Measurements from ENCODE around the gene WFDC2. TPM values are rescaled to one million over a fixed set of nuclear protein-coding genes. Genes with fewer than 3 reads are reported as not detected.

Gene WFDC2
- total and polyA plus RNA-seq, 2 of the 8 experiments (the other 6 are each of a cell fraction or from before 2014, with no cell fraction given), result 77.9 to 137 TPM

- Histone ChIP-seq H3K27me3 (replicated peaks in 1 of 4; ENCODE audit: control insufficient read depth in 3 of 4, extremely low read depth in 1 of 4, insufficient read depth in 3 of 4, low read length in 3 of 4) (peaks cover 0 to 4% (median 1%) of the 10 kb centered on the region in 4 experiments; a peak in 3 of 7 replicates), H3K4ac (replicated peaks; ENCODE audit: insufficient read length, low read depth, low read length) (no peak overlapping the region), H3K36me3 (ENCODE audit: control insufficient read depth in 2 of 4, insufficient read depth in 4 of 4, low read length in 3 of 4) (no peaks in the 10 kb centered on the region), H3K4me3 (ENCODE audit: extremely low read depth in 1 of 4, insufficient read depth in 2 of 4, low read depth in 3 of 4, low read length in 4 of 4) (no peak overlapping the region), H3K27ac (ENCODE audit: low read depth, low read length) (no peak overlapping the region), H2BK120ac (replicated peaks; ENCODE audit: low read depth, low read length) (no peak overlapping the region), H2AFZ (ENCODE audit: low read length) (no peak overlapping the region), H3K14ac (ENCODE audit: insufficient read length) (no peak overlapping the region), H3K9ac (replicated peaks in 1 of 4; ENCODE audit: extremely low read depth in 1 of 4, low read depth in 3 of 4, low read length in 3 of 4) (no peak overlapping the region), H2AK5ac (ENCODE audit: low read depth, low read length) (no peak overlapping the region), H4K8ac (ENCODE audit: extremely low read depth, insufficient read depth, low read length) (no peak overlapping the region), H3K23me2 (ENCODE audit: low read depth, low read length) (peaks cover 11% of the 10 kb centered on the region; the same call in 1 of the 2 replicates), H3K23ac (ENCODE audit: insufficient read length) (no peak overlapping the region), H2BK12ac (ENCODE audit: low read depth, low read length) (no peak overlapping the region), H2BK15ac (ENCODE audit: low read length) (no peak overlapping the region), H3K18ac (ENCODE audit: extremely low read depth, low read length) (no peak overlapping the region), H3K4me2 (ENCODE audit: insufficient read depth in 1 of 2, low read depth in 2 of 2, low read length in 2 of 2) (no peak overlapping the region), H3K79me1 (ENCODE audit: low read depth, low read length) (no peaks in the 10 kb centered on the region), H4K20me1 (replicated peaks in 1 of 2; ENCODE audit: control insufficient read depth in 1 of 2, insufficient read depth in 2 of 2, low read length in 2 of 2) (no peaks in the 10 kb centered on the region), H3K9me3 (ENCODE audit: insufficient read depth in 2 of 2, low read depth in 1 of 2, low read length in 1 of 2) (no peaks in the 10 kb centered on the region), H4K5ac (ENCODE audit: insufficient read length, low read depth, low read length) (no peak overlapping the region), H2BK20ac (ENCODE audit: low read length) (no peak overlapping the region), H3K56ac (replicated peaks; ENCODE audit: insufficient read length, low read depth, low read length) (no peak overlapping the region), H3K79me2 (ENCODE audit: control insufficient read depth in 1 of 2, insufficient read depth in 2 of 2, low read length in 2 of 2) (no peaks in the 10 kb centered on the region), H4K91ac (replicated peaks; ENCODE audit: insufficient read length, low read length) (no peak overlapping the region), H3K4me1 (replicated peaks in 1 of 4; ENCODE audit: control insufficient read depth in 3 of 4, insufficient read depth in 4 of 4, low read length in 3 of 4) (peaks cover 2 to 20% (median 7%) of the 10 kb centered on the region in 4 experiments), H2BK5ac (ENCODE audit: low read depth, low read length) (no peak overlapping the region)
- DNase-seq (ENCODE audit: low read depth in 1 of 2, low spot score in 2 of 2) (no peak), FAIRE-seq (no peak)
- TF ChIP-seq CTBP2 (IDR thresholded peaks at IDR 0.05; ENCODE audit: borderline replicate concordance, insufficient read depth, insufficient read length, low read length) (no peak), YY1 (IDR thresholded peaks at IDR 0.05; ENCODE audit: low read depth, low read length) (no peak), SUZ12 (IDR thresholded peaks at IDR 0.05; ENCODE audit: low read length) (no peak), SAP30 (IDR thresholded peaks at IDR 0.05; ENCODE audit: insufficient read depth, insufficient replicate concordance, low read length) (no peak), POLR2A (IDR thresholded peaks at IDR 0.05; ENCODE audit: control extremely low read depth in 1 of 2, low read depth in 2 of 2, low read length in 2 of 2) (no peak), SP1 (IDR thresholded peaks at IDR 0.05; ENCODE audit: low read depth, low read length) (no peak), JUND (IDR thresholded peaks at IDR 0.05; ENCODE audit: low read length) (no peak), TAF7 (optimal IDR thresholded peaks at IDR 0.05; ENCODE audit: borderline replicate concordance, low read depth, low read length) (no peak), HDAC2 (IDR thresholded peaks at IDR 0.05; ENCODE audit: borderline replicate concordance in 1 of 2, low read depth in 2 of 2, low read length in 2 of 2) (no peak), CHD2 (IDR thresholded peaks at IDR 0.05; ENCODE audit: low read length) (no peak), BACH1 (IDR thresholded peaks at IDR 0.05; ENCODE audit: low read length) (no peak), CREB1 (IDR thresholded peaks at IDR 0.05) (no peak)
- POLR2A ChIA-PET (ENCODE audit: partially characterized antibody), result interaction anchor here (0.9 to 3.0 kb wide), 4 partner anchors 12 to 19 kb away, joined by 3 to 21 read pairs (median 4); no protein-coding TSS in a partner anchor
- 81% methylated on average over 3 of the region's 3 CpGs; no CpG with 5 or more reads in 1 of the 2 experiments for WGBS, 2 experiments (ENCODE audit: extremely low coverage in 1 of 2, insufficient coverage in 1 of 2, insufficient read length in 1 of 2, insufficient replicate concordance in 2 of 2, low coverage in 1 of 2, low lambda C conversion rate in 2 of 2, missing lambda C conversion rate in 1 of 2)
- CTCF ChIA-PET (ENCODE audit: partially characterized antibody), result interaction anchor here (0.6 to 18.5 kb wide), 13 partner anchors 9 to 303 kb away, joined by 3 to 317 read pairs (median 6); no protein-coding TSS in a partner anchor
Observed at GRCh38 chr20:45467861-45468260, 1.7 kb upstream of the WFDC2 start.

All from H1 (cell line).